SKM-1 treated with dmso at 0.1 percent for 144 hours (cell line): ENCODE data around the gene GAS5.
"Not testable (repeated sequence)": the region's sequence is repeated elsewhere in the genome, so short reads cannot be mapped to it uniquely, and the experiment has no call there.

Experiments used
- DNase-seq: peaks from one replicate; lab custom pipeline; 2025; ENCODE audit not compliant: unreplicated experiment; lab: John Stamatoyannopoulos, UW

Gene GAS5

DNA sequence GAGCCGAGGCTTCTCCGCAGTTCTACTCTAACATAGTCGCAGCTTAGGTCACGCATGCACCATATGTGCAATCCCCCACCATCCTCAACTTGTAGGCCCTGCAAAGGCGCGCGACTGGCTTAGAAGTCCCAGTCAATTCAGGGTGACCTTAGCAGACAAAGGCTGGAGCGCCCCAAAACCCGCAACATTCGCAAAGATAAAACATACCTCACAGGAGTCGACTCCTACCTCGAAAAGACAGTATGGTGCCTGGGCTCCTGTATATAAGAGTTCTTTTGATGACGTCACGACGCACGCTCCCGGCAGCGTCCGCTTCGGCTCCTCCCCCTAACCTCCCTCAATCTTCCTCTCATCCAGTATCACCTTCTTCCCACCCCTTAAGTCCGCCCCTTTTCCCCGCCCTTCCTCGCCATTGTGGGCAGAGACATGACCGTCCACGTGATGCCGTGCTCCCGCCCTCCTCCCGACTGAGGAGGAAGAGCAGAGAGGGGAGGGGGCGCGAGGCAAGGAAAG, at the start of gene GAS5:
Gene GAS5, minus strand, starts transcription at position 237 of the 513 bp plus-strand sequence.
- peak; percentile 100 for DNase-seq

GRCh38 chr1:173917149-173917548, 49.4 kb upstream of the GAS5 start, which contains the start of gene SERPINC1:
Gene SERPINC1 (minus strand): TSS chr1:173917327. CDS start chr1:173917259, 68 bp downstream.
- DNase-seq, result no peak

GRCh38 chr1:173916667-173917066, 48.9 kb upstream of the GAS5 start:
- no peak for DNase-seq

DNA sequence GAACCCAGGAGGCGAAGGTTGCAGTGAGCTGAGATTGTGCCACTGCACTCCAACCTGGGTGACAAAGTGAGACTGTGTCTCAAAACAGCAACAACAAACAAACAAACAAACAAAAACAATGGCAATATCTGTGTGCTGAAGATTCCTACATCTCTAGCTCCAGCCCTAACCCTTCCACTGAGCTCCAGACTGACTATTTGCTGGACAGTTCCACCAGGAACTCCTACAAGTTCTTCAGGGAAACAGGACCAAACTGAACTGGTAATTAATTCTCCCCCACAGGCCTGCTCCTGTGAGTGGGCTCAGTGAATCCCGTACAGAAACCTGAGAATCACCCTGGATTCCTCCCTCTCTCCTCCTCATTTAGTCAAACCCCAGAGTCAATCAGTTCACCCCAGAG, 47.8 kb upstream of the GAS5 start:
- no peak for DNase-seq

GRCh38 chr1:173914366-173914871, 46.6 kb upstream of the GAS5 start:
- peak; percentile 57 for DNase-seq

GRCh38 chr1:173913111-173913510, 45.3 kb upstream of the GAS5 start:
- no peak for DNase-seq

GRCh38 chr1:173903827-173904531, 36.2 kb upstream of the GAS5 start:
- DNase-seq, result no peak

GRCh38 chr1:173900992-173901391, 33.2 kb upstream of the GAS5 start:
- DNase-seq, result no peak

DNA sequence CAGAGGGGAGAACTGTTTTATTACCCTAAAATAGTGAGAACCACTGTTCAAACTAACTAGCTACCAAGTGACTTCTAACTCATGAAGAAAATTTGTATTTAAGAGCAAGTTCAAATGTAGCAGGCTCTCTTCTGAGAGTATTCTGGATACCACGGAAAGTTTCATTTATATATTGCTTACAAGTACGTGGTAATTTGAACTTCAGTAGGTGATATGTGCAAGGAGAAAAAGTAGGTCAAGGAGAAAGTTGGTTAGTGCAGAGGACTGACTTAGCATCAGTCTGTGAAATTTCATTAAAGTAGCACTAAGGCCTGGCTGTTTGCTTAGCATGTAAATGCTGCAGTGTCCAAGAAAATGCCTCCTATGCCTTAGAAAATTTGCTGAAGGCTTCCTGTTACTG, 32.6 kb upstream of the GAS5 start:
- DNase-seq, result no peak

DNA sequence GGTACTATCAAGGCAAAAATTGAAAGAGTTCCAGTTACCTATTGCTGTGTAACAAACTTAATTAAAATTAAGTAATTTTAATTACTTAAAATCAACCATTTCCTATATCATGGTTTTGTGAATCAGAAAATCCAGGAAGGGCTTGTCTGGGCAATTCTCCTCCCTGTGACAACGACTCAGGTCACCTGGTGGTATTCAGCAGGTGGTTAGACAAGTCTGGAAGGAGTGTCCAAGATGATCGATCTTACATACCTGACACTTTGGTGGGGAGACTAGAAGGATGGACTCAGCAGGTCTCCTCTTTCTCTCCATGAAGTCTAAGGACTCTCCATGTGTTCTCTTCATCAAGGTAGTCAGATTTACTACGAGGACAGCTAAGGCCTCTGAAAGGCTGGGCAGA, 26.4 kb upstream of the GAS5 start:
- no peak for DNase-seq

GRCh38 chr1:173893611-173894010, 25.8 kb upstream of the GAS5 start:
- no peak for DNase-seq

DNA sequence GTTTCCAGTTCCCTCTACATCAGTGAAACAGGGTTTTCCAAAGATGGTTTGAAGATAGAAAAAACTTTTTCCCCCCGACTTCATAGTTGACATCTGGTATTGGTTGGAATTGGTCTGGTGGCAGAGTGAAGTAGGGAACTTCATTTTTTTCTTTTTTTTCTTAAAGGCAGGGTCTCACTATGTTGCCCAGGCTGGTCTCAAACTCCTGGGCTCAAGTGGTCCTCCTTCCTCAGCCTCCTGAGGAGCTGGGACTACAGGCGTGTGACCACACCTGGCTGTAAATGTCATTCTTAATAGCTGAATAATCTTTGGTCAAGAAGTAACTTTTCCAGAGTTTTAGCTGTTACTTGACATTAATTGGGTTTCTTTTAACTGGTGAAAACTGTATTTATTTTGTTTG, 22.1 kb upstream of the GAS5 start:
- no peak for DNase-seq

GRCh38 chr1:173888749-173889148, 21.0 kb upstream of the GAS5 start:
- no peak for DNase-seq

GRCh38 chr1:173887627-173888026, 19.8 kb upstream of the GAS5 start:
- DNase-seq, result no peak

GRCh38 chr1:173886746-173887611, 19.2 kb upstream of the GAS5 start:
- DNase-seq, result no peak

DNA sequence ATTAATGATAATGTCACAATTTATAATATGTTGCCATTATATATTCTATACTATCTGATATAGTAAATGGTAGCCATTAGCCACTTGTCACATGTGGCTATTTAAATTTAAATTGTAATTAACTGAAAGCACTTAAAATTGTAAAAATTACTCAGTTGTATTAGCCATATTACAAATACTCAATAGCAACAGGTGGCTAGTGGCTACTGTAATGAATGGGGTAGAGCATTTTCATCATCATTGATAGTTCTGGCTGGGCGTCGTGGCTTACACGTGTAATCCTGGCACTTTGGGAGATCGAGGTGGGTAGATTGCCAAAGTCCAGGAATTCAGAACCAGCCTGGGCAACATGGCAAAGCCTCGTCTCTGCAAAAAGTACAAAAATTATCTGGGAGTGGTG, 16.9 kb upstream of the GAS5 start:
- DNase-seq, result no peak

DNA sequence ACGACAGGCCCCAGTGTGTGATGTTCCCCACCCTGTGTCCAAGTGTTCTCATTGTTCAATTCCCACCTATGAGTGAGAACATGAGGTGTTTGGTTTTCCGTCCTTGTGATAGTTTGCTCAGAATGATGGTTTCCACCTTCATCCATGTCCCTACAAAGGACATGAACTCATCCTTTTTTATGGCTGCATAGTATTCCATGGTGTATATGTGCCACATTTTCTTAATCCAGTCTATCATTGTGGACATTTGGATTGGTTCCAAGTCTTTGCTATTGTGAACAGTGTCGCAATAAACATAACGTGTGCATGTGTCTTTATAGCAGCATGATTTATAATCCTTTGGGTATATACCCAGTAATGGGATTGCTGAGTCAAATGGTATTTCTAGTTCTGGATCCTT, 13.3 kb upstream of the GAS5 start:
- not testable (repeated sequence) for DNase-seq

DNA sequence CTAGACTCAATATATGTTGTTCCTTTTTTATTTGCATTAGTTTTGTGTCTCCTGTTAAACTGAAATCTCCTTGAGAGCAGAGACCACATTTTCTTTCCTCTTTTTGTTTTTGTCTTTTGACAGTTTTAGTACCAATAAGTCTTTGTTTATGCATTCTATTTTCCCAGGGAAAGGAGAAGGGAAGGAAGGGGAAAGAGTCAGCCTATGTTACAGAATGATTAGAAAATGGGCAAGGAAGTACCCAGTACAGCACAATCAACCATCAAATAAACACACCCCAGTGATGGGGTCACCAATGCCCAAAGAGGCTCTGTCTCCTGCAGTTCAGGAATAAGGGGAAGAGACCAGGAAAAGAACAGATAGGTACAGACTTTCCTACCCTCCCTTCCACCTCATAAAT, 10.5 kb upstream of the GAS5 start:
- no peak for DNase-seq

GRCh38 chr1:173876732-173877131, 8.9 kb upstream of the GAS5 start:
- DNase-seq, result no peak

GRCh38 chr1:173871500-173871899, 3.7 kb upstream of the GAS5 start:
- no peak for DNase-seq

DNA sequence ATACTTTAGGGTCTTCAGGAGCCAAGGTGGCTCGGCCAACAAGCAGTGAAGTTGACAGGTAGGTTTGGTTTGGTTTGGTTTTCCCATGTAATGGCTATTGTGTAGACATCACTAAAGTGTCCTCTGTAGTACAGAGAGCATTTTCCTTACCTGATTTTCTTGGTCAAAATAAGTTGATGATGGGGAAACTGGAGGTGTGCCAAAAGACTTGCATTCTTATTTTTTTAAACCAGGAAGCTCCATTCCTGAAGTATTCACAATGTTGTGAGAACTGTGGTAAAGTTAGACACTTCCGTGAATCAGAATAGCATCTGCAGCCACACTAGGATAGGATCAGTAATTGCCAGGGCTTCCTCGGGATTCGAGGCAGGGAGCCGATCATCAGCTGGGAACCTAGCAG, 3.3 kb upstream of the GAS5 start:
- no peak for DNase-seq
